ENCODE results near the gene PCDHGA2. TPM values are rescaled to one million over a fixed set of nuclear protein-coding genes. Genes with fewer than 3 reads are reported as not detected.
"Not testable (repeated sequence)": the region's sequence is repeated elsewhere in the genome, so short reads cannot be mapped to it uniquely, and the experiment has no call there.

PCDHGA2 gene
- total RNA-seq = 0.23 and 0.72 TPM in 2 replicates

DNA sequence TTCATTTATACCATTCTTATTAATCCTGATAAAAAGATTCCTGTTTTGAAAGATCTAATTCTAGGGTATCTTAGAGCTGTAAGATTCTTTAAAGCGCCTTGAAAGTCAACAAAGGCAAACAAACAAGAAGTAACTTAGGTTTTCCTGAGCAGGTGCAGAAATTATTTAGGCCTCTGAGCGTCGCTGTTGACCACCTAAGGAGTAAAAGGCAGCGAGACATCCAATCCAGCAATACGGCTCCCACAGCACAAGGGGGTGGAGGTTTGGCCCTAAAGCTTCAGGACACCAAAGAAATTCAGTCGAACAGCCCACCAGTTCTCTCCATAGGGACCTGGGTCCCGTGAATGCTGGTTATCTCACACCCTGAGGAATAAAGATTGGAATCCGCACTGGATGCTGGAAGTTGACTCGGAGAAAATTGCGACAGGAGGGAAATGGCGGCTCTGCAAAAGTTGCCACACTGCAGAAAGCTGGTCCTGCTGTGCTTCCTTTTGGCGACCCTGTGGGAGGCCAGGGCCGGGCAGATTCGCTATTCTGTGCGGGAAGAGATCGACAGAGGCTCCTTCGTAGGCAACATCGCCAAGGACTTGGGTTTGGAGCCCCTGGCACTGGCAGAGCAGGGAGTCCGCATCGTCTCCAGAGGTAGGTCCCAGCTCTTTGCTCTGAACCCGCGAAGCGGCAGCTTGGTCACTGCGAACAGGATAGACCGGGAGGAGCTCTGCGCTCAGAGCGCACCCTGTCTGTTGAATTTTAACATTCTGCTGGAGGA is at the start of gene PCDHGA2:
TSS of gene PCDHGA2 (plus strand) at position 223 of the 769 bp plus-strand sequence.
- TF ChIP-seq, protein P1, sequence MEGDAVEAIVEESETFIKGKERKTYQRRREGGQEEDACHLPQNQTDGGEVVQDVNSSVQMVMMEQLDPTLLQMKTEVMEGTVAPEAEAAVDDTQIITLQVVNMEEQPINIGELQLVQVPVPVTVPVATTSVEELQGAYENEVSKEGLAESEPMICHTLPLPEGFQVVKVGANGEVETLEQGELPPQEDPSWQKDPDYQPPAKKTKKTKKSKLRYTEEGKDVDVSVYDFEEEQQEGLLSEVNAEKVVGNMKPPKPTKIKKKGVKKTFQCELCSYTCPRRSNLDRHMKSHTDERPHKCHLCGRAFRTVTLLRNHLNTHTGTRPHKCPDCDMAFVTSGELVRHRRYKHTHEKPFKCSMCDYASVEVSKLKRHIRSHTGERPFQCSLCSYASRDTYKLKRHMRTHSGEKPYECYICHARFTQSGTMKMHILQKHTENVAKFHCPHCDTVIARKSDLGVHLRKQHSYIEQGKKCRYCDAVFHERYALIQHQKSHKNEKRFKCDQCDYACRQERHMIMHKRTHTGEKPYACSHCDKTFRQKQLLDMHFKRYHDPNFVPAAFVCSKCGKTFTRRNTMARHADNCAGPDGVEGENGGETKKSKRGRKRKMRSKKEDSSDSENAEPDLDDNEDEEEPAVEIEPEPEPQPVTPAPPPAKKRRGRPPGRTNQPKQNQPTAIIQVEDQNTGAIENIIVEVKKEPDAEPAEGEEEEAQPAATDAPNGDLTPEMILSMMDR (conservative IDR thresholded peaks at IDR 0.05; ENCODE audit: low read depth, low read length) = peak; percentile 59
- peak within 1 kb of the TSS; percentile 48 for H3K4me3 ChIP-seq (ENCODE audit: low read depth, low read length)
- DNase-seq (ENCODE audit: low read depth) = no peak

DNA sequence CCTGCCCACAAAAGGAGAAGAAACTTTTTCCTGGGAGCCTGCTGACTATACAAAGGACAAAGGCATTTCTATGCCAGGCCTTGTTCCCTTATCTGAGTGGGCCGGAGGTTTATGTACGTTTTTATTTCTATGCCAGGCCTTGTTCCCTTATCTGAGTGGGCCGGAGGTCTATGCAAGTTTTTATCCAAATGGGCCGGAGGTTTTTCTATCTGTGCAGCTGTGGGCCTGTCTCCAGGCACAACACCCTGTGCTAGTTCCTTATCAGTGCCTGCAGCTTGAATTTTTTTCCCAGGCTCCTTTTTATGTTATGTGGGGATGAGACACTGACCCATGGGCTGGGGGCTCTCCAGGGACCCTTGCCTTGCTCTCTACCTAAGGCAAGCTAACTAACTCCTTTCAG is 40.2 kb upstream of the PCDHGA2 start:
- no peak overlapping the region for H3K4me3 ChIP-seq (ENCODE audit: low read depth, low read length)
- DNase-seq (ENCODE audit: low read depth) = no peak
- TF ChIP-seq, protein P1 (conservative IDR thresholded peaks at IDR 0.05; ENCODE audit: low read depth, low read length) = no peak

DNA sequence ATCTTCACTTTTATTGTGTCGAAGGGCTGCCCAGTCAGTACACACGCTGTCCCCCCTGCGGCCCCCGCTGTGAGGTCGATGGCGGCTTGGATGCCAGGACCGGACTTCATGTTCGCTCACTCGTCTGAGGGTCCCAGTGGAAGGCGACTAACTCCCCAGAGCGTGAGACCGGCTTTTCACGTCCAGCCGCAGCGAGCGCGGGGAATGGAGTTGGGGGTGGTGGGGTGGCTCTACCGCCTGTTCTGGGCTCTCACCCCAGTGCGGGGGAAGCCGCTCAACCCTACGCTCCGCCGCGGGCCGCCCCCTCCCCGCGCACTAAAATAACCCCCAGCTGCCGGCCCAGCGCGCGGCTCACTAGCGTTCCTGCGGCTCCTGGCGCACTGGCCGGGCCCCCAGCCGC is 34.8 kb upstream of the PCDHGA2 start, which contains the start of gene SLC25A2:
TSS of gene SLC25A2 (minus strand) at position 294 of the 400 bp plus-strand sequence. CDS start at position 110, 184 bp downstream.
- TF ChIP-seq, protein P1 (conservative IDR thresholded peaks at IDR 0.05; ENCODE audit: low read depth, low read length) = no peak
- no peak for DNase-seq (ENCODE audit: low read depth)
- no peak within 1 kb of the TSS for H3K4me3 ChIP-seq (ENCODE audit: low read depth, low read length)

DNA sequence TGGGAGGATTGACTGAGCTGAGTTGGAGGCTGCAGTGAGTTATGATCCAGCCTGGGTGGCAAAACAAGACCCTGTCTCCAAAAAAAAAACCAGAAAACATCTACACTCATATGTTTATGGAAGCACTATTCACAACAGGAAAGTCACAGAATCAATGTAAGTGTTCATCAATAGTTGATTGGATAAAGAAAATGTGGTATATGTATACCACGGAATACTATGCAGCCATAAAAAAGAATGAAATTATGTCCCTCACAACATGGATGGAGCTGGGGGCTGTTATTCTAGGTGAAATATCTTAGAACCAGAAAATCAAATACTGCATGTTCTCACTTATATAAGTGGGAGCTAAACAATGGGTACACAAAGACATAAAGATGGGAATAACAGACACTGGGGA is 31.9 kb upstream of the PCDHGA2 start:
- TF ChIP-seq, protein P1 (conservative IDR thresholded peaks at IDR 0.05; ENCODE audit: low read depth, low read length) = no peak
- H3K4me3 ChIP-seq (ENCODE audit: low read depth, low read length) = no peak overlapping the region
- no peak for DNase-seq (ENCODE audit: low read depth)

DNA sequence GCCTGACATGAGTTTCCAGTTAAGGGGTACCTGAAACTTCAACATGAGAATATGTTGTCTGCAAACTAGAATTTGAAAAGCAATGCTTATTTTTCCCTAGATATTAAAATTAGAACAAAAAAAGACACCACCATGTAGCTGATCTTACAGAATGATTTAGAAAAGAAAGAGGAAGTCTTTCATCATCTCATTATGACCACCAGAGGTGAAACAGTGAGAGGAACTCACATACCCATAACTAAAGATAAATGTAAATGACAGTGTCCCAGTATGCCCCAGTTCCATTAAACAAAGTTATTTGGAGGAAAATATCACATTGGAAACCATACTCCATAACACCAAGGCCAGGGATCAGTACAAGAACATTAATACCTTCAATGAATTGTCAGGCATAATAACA is 24.8 kb upstream of the PCDHGA2 start:
- TF ChIP-seq, protein P1 (conservative IDR thresholded peaks at IDR 0.05; ENCODE audit: low read depth, low read length) = no peak
- DNase-seq (ENCODE audit: low read depth) = no peak
- H3K4me3 ChIP-seq (ENCODE audit: low read depth, low read length) = no peak overlapping the region

DNA sequence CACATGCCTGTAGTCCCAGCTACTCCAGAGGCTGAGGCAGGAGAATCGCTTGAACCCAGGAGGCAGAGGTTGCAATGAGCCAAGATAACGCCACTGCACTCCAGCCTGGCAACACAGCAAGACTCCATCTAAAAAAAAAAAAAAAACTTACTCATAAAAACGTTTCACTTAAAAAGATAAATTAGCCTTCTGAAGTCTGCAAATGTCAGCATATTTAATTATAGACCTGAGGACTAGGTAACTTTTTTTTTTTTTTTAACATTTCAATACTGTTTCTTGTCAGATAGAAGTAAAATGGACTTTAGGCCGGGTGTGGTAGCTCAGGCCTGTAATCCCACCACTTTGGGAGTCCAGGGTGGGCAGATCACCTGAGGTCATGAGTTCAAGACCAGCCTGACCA is 21.6 kb upstream of the PCDHGA2 start:
- DNase-seq (ENCODE audit: low read depth); H3K4me3 ChIP-seq (ENCODE audit: low read depth, low read length): not testable (repeated sequence)

- TF ChIP-seq, protein P1 (conservative IDR thresholded peaks at IDR 0.05; ENCODE audit: low read depth, low read length) = no peak
- H3K4me3 ChIP-seq (ENCODE audit: low read depth, low read length) = no peak overlapping the region
- DNase-seq (ENCODE audit: low read depth) = no peak
These were observed 19.4 kb upstream of the PCDHGA2 start for GRCh38 chr5:141319202-141319601.

All from epithelial cell of proximal tubule (primary cell).